Measurements from ENCODE around the gene AXIN2.

DNA sequence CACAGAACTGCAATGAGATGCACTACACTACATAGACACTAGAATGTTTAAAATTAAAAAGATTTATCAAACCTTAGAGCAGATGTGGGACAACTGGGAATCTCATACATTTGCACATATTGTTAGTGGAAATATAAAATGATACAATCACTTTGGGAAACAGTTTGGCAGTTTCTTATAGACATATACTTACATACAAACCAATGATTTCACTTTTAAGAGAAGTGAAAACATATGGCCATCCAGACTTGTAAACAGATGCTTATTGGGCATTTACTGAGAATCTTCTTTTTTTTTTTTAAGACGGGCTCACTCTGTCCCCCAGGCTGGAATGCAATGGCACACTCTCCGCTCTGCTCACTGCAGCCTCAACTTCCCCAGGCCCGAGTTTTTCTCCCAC lies 50.1 kb downstream of the AXIN2 start:
- TF ChIP-seq, protein P1, sequence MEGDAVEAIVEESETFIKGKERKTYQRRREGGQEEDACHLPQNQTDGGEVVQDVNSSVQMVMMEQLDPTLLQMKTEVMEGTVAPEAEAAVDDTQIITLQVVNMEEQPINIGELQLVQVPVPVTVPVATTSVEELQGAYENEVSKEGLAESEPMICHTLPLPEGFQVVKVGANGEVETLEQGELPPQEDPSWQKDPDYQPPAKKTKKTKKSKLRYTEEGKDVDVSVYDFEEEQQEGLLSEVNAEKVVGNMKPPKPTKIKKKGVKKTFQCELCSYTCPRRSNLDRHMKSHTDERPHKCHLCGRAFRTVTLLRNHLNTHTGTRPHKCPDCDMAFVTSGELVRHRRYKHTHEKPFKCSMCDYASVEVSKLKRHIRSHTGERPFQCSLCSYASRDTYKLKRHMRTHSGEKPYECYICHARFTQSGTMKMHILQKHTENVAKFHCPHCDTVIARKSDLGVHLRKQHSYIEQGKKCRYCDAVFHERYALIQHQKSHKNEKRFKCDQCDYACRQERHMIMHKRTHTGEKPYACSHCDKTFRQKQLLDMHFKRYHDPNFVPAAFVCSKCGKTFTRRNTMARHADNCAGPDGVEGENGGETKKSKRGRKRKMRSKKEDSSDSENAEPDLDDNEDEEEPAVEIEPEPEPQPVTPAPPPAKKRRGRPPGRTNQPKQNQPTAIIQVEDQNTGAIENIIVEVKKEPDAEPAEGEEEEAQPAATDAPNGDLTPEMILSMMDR (IDR thresholded peaks at IDR 0.05): no peak
- no peak for TF ChIP-seq POLR2A (IDR thresholded peaks at IDR 0.05)
